OCI-M1 (cell line): ENCODE measurements around the gene HK3.

Source experiments
- DNase-seq: peaks from one replicate; lab custom pipeline; 2025; lab: John Stamatoyannopoulos, UW

The HK3 gene

GRCh38 chr5:176868731-176869130 lies 30.4 kb downstream of the HK3 start:
- DNase-seq, result no peak

GRCh38 chr5:176868126-176868525 lies 31.0 kb downstream of the HK3 start:
- DNase-seq, result no peak

- no peak for DNase-seq
Measured at GRCh38 chr5:176866707-176867310, 32.3 kb downstream of the HK3 start.

- no peak for DNase-seq
Measured at GRCh38 chr5:176865964-176866363, 33.2 kb downstream of the HK3 start.

GRCh38 chr5:176864755-176865154 lies 34.4 kb downstream of the HK3 start:
- DNase-seq, result no peak

GRCh38 chr5:176863765-176864098 lies 35.4 kb downstream of the HK3 start:
- DNase-seq, result no peak

GRCh38 chr5:176863041-176863764 lies 35.9 kb downstream of the HK3 start:
- DNase-seq, result no peak

- no peak for DNase-seq
Measured at GRCh38 chr5:176862330-176862995, 36.7 kb downstream of the HK3 start.

GRCh38 chr5:176861276-176861675 lies 37.9 kb downstream of the HK3 start:
- no peak for DNase-seq

GRCh38 chr5:176860381-176860780 lies 38.8 kb downstream of the HK3 start:
- no peak for DNase-seq

GRCh38 chr5:176859916-176860315 lies 39.2 kb downstream of the HK3 start:
- DNase-seq, result no peak

- no peak for DNase-seq
Measured at GRCh38 chr5:176857894-176858273, 41.3 kb downstream of the HK3 start.

- DNase-seq, result no peak
Measured at GRCh38 chr5:176857216-176857893, 41.8 kb downstream of the HK3 start.

GRCh38 chr5:176856746-176857145 lies 42.4 kb downstream of the HK3 start:
- DNase-seq, result no peak

- no peak for DNase-seq
Measured at GRCh38 chr5:176855598-176855997, 43.5 kb downstream of the HK3 start.

GRCh38 chr5:176854164-176854563 lies 45.0 kb downstream of the HK3 start:
- DNase-seq, result no peak

- no peak for DNase-seq
Measured at GRCh38 chr5:176853151-176853778, 45.9 kb downstream of the HK3 start.

GRCh38 chr5:176851871-176852658 lies 47.1 kb downstream of the HK3 start:
- DNase-seq, result no peak

- DNase-seq, result no peak
Measured at GRCh38 chr5:176851380-176851779, 47.8 kb downstream of the HK3 start.

GRCh38 chr5:176850371-176851245 lies 48.5 kb downstream of the HK3 start:
- DNase-seq, result no peak
